HepG2 (cell line): ENCODE data around the gene MORC4.

Source experiments
- CHD2 ChIP-seq: IDR thresholded peaks from 2 replicates; pipeline ENCODE4 v1.6.1; 2011; ENCODE audit warnings: low read depth, low read length, improper control_type of control experiment
- FOXA1 ChIP-seq, 2 experiments: fragments of 450-650 bp in 1 of 2; sonication (generic) in 1 of 2; formaldehyde crosslinking in 1 of 2; IDR thresholded peaks; 2 replicates each; pipeline versions ENCODE4 v1.4.0 to v1.6.1; 2016 to 2020; ENCODE audit warnings: missing genetic modification reagents in 1 of 2
- HOXA7 ChIP-seq: sonication (generic); formaldehyde crosslinking; IDR thresholded peaks from 2 replicates; pipeline ENCODE4 v1.8.1; 2022; ENCODE audit warnings: mild to moderate bottlenecking, missing genetic modification reagents, moderate library complexity
- MIXL1 ChIP-seq: IDR thresholded peaks from 2 replicates; pipeline ENCODE4 v1.6.1; 2016
- PTBP1 ChIP-seq: fragments of 200-400 bp; formaldehyde crosslinking; IDR thresholded peaks from 2 replicates; pipeline ENCODE4 v1.6.1; 2018; ENCODE audit warnings: low read length, low read depth; ENCODE audit not compliant: poor library complexity, severe bottlenecking
- RORA ChIP-seq: sonication (generic); formaldehyde crosslinking; IDR thresholded peaks from 2 replicates; pipeline ENCODE4 v1.5.0; 2020; ENCODE audit warnings: mild to moderate bottlenecking, missing genetic modification reagents, moderate library complexity
- SP1 ChIP-seq, 2 experiments: fragments of 450-650 bp in 1 of 2; sonication (generic) in 1 of 2; formaldehyde crosslinking in 1 of 2; IDR thresholded peaks; 2 replicates each; pipeline versions ENCODE4 v1.4.0 to v1.6.1; 2016 to 2020; ENCODE audit warnings: missing genetic modification reagents in 1 of 2
- ZNF556 ChIP-seq: sonication (generic); formaldehyde crosslinking; IDR thresholded peaks from 2 replicates; pipeline ENCODE4 v1.4.0; 2020; ENCODE audit warnings: mild to moderate bottlenecking, missing genetic modification reagents, borderline replicate concordance
- ZNF780A ChIP-seq: sonication (generic); formaldehyde crosslinking; IDR thresholded peaks from 2 replicates; pipeline ENCODE4 v1.8.0; 2022; ENCODE audit warnings: mild to moderate bottlenecking, missing genetic modification reagents, moderate library complexity
- TF ChIP-seq, protein P1 (sequence below): sonication (generic); formaldehyde crosslinking; IDR thresholded peaks from 2 replicates; pipeline ENCODE4 v1.8.1; 2023; ENCODE audit warnings: mild to moderate bottlenecking, inconsistent platforms, moderate library complexity, missing genetic modification reagents, borderline replicate concordance
- TF ChIP-seq, protein P2 (sequence below): sonication (generic); formaldehyde crosslinking; IDR thresholded peaks from 2 replicates; pipeline ENCODE4 v1.5.1; 2020; ENCODE audit warnings: missing genetic modification reagents, mild to moderate bottlenecking, borderline replicate concordance
- TF ChIP-seq, protein P3 (sequence below): sonication (generic); formaldehyde crosslinking; IDR thresholded peaks from 2 replicates; pipeline ENCODE4 v1.4.0; 2020; ENCODE audit warnings: missing genetic modification reagents
- TF ChIP-seq, protein P4 (sequence below): sonication (generic); formaldehyde crosslinking; IDR thresholded peaks from 2 replicates; pipeline ENCODE4 v1.5.0; 2020; ENCODE audit warnings: mild to moderate bottlenecking, missing genetic modification reagents, moderate library complexity

DNA sequence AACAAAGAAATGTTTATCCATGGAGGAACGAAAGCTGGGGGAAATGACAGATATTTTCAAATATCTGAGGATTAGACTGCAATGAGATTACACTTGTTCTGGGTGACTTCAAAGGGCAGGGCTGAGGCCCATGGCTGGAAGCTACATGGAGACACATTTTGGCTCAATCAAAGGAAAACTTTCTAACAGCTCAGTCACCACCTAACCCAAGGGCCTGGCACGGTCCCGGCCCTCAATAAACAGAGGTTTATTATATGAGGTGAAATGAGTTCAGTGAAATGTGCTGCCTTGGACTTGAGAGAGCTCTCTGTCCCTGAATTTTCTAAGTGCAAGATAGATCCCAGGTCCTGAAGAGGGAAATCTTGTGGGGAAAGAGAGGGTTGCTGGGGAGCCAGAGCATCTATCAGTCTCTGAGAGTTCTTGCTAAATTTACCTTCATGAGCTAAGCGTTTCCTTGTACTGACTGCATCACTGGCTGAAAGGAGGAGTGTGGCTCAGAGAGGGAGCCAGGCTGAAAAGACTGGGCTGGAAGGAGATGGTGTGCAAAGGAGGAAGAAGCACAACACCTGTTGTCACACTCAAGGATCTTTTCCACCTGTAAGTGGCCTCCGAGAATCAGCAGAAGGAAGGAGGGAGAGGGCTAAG is 94.8 kb downstream of the MORC4 start:
- TF ChIP-seq, protein P1, sequence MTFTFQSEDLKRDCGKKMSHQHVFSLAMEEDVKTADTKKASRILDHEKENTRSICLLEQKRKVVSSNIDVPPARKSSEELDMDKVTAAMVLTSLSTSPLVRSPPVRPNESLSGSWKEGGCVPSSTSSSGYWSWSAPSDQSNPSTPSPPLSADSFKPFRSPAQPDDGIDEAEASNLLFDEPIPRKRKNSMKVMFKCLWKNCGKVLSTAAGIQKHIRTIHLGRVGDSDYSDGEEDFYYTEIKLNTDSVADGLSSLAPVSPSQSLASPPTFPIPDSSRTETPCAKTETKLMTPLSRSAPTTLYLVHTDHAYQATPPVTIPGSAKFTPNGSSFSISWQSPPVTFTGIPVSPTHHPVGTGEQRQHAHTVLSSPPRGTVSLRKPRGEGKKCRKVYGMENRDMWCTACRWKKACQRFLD (CRISPR knock-in tag), result no peak
- TF ChIP-seq HOXA7 (CRISPR knock-in tag), result no peak
- no peak for TF ChIP-seq RORA (CRISPR knock-in tag)
- no peak for TF ChIP-seq CHD2
- TF ChIP-seq, protein P2, sequence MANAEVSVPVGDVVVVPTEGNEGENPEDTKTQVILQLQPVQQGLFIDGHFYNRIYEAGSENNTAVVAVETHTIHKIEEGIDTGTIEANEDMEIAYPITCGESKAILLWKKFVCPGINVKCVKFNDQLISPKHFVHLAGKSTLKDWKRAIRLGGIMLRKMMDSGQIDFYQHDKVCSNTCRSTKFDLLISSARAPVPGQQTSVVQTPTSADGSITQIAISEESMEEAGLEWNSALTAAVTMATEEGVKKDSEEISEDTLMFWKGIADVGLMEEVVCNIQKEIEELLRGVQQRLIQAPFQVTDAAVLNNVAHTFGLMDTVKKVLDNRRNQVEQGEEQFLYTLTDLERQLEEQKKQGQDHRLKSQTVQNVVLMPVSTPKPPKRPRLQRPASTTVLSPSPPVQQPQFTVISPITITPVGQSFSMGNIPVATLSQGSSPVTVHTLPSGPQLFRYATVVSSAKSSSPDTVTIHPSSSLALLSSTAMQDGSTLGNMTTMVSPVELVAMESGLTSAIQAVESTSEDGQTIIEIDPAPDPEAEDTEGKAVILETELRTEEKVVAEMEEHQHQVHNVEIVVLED (CRISPR knock-in tag), result no peak
- TF ChIP-seq SP1 (IDR thresholded peaks at IDR 0.05), result no peak
- no peak for TF ChIP-seq SP1 (CRISPR knock-in tag; IDR thresholded peaks at IDR 0.05)
- TF ChIP-seq, protein P3, sequence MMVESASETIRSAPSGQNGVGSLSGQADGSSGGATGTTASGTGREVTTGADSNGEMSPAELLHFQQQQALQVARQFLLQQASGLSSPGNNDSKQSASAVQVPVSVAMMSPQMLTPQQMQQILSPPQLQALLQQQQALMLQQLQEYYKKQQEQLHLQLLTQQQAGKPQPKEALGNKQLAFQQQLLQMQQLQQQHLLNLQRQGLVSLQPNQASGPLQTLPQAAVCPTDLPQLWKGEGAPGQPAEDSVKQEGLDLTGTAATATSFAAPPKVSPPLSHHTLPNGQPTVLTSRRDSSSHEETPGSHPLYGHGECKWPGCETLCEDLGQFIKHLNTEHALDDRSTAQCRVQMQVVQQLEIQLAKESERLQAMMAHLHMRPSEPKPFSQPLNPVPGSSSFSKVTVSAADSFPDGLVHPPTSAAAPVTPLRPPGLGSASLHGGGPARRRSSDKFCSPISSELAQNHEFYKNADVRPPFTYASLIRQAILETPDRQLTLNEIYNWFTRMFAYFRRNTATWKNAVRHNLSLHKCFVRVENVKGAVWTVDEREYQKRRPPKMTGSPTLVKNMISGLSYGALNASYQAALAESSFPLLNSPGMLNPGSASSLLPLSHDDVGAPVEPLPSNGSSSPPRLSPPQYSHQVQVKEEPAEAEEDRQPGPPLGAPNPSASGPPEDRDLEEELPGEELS, result no peak
- TF ChIP-seq PTBP1, result no peak
- TF ChIP-seq FOXA1 (IDR thresholded peaks at IDR 0.05), result no peak
- TF ChIP-seq FOXA1 (CRISPR knock-in tag; IDR thresholded peaks at IDR 0.05), result no peak
- TF ChIP-seq, protein P4, sequence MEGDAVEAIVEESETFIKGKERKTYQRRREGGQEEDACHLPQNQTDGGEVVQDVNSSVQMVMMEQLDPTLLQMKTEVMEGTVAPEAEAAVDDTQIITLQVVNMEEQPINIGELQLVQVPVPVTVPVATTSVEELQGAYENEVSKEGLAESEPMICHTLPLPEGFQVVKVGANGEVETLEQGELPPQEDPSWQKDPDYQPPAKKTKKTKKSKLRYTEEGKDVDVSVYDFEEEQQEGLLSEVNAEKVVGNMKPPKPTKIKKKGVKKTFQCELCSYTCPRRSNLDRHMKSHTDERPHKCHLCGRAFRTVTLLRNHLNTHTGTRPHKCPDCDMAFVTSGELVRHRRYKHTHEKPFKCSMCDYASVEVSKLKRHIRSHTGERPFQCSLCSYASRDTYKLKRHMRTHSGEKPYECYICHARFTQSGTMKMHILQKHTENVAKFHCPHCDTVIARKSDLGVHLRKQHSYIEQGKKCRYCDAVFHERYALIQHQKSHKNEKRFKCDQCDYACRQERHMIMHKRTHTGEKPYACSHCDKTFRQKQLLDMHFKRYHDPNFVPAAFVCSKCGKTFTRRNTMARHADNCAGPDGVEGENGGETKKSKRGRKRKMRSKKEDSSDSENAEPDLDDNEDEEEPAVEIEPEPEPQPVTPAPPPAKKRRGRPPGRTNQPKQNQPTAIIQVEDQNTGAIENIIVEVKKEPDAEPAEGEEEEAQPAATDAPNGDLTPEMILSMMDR, result no peak
- TF ChIP-seq ZNF780A (CRISPR knock-in tag), result no peak
- TF ChIP-seq MIXL1 (CRISPR knock-in tag), result no peak
- no peak for TF ChIP-seq ZNF556 (CRISPR knock-in tag)
